Ishikawa (cell line): ENCODE results near the gene ARHGEF4.

ENCODE experiments used
- CREB1 ChIP-seq: IDR thresholded peaks from 2 replicates; pipeline ENCODE4 v1.6.1; 2012; ENCODE audit warnings: low read depth
- TAF1 ChIP-seq: IDR thresholded peaks from 2 replicates; pipeline ENCODE4 v1.6.1; 2012; ENCODE audit warnings: low read depth, mild to moderate bottlenecking
- TF ChIP-seq, protein P1 (sequence below): IDR thresholded peaks from 2 replicates; pipeline ENCODE4 v1.6.1; 2012
- TF ChIP-seq, protein P2 (sequence below): IDR thresholded peaks from 2 replicates; pipeline ENCODE4 v1.6.1; 2012; ENCODE audit warnings: low read depth, mild to moderate bottlenecking
- TF ChIP-seq, protein P3 (sequence below): IDR thresholded peaks from 2 replicates; pipeline ENCODE4 v1.6.1; 2012

DNA sequence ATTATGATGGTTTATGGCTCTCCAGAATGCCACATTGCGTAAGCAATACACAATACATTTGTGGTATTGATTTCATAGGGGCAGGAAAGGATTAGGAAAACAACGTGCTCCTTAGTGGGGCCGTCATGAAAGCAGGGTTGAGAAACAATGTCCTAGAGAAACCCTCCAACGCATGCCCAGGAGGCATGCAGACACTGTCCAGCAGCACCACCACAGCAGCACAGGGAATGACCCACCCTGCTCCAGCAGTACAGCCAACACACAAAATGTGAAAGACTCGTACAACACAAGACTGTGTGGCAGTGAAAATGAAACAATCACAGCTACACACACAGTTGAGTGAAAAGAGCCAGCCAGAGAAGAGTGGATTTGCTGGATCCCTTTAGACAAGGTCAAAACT, 190.2 kb downstream of the ARHGEF4 start:
- TF ChIP-seq, protein P1, sequence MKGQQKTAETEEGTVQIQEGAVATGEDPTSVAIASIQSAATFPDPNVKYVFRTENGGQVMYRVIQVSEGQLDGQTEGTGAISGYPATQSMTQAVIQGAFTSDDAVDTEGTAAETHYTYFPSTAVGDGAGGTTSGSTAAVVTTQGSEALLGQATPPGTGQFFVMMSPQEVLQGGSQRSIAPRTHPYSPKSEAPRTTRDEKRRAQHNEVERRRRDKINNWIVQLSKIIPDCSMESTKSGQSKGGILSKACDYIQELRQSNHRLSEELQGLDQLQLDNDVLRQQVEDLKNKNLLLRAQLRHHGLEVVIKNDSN: no peak
- TF ChIP-seq, protein P2, sequence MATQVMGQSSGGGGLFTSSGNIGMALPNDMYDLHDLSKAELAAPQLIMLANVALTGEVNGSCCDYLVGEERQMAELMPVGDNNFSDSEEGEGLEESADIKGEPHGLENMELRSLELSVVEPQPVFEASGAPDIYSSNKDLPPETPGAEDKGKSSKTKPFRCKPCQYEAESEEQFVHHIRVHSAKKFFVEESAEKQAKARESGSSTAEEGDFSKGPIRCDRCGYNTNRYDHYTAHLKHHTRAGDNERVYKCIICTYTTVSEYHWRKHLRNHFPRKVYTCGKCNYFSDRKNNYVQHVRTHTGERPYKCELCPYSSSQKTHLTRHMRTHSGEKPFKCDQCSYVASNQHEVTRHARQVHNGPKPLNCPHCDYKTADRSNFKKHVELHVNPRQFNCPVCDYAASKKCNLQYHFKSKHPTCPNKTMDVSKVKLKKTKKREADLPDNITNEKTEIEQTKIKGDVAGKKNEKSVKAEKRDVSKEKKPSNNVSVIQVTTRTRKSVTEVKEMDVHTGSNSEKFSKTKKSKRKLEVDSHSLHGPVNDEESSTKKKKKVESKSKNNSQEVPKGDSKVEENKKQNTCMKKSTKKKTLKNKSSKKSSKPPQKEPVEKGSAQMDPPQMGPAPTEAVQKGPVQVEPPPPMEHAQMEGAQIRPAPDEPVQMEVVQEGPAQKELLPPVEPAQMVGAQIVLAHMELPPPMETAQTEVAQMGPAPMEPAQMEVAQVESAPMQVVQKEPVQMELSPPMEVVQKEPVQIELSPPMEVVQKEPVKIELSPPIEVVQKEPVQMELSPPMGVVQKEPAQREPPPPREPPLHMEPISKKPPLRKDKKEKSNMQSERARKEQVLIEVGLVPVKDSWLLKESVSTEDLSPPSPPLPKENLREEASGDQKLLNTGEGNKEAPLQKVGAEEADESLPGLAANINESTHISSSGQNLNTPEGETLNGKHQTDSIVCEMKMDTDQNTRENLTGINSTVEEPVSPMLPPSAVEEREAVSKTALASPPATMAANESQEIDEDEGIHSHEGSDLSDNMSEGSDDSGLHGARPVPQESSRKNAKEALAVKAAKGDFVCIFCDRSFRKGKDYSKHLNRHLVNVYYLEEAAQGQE: no peak
- TF ChIP-seq, protein P3, sequence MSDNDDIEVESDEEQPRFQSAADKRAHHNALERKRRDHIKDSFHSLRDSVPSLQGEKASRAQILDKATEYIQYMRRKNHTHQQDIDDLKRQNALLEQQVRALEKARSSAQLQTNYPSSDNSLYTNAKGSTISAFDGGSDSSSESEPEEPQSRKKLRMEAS: no peak
- TF ChIP-seq TAF1 (no peak), CREB1 (no peak)
